Measurements from ENCODE around the gene XPO4. TPM values are rescaled to one million over a fixed set of nuclear protein-coding genes. Genes with fewer than 3 reads are reported as not detected.

XPO4 gene
- total and polyA plus RNA-seq, 2 of the 8 experiments (the other 6 are each of a cell fraction or from before 2014, with no cell fraction given) = 11.9 to 33.3 TPM

DNA sequence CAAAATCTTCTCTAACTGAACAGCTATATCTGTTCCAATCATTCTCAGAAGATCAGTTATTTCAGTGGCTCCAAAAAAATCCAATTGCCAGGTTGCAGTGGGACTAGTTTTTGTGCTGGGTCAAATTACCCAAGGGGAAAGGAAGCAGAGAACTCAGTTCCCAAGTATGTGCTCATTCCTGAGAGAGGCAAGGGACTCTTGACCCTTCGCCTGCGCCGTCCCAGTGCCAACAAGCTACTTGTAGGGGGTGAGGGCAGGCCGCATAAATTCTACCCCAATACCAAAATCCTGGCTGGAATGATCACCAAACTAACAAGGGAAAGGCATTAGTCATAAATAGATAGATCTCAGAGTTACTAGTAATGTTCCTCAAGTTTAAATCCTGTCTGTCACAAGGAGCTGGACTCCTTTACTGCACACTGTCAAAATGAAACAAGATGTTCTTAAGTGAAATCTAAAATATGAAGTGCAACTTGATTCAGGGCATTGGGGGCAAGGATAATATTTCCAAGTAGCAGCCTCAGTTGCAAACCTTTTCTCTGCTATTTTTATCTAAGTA is 50.6 kb downstream of the XPO4 start (continued):
- TF ChIP-seq, protein P1, sequence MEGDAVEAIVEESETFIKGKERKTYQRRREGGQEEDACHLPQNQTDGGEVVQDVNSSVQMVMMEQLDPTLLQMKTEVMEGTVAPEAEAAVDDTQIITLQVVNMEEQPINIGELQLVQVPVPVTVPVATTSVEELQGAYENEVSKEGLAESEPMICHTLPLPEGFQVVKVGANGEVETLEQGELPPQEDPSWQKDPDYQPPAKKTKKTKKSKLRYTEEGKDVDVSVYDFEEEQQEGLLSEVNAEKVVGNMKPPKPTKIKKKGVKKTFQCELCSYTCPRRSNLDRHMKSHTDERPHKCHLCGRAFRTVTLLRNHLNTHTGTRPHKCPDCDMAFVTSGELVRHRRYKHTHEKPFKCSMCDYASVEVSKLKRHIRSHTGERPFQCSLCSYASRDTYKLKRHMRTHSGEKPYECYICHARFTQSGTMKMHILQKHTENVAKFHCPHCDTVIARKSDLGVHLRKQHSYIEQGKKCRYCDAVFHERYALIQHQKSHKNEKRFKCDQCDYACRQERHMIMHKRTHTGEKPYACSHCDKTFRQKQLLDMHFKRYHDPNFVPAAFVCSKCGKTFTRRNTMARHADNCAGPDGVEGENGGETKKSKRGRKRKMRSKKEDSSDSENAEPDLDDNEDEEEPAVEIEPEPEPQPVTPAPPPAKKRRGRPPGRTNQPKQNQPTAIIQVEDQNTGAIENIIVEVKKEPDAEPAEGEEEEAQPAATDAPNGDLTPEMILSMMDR (IDR thresholded peaks at IDR 0.05; ENCODE audit: control extremely low read depth in 1 of 3, insufficient read depth in 1 of 3, low read depth in 1 of 3, low read length in 3 of 3) = no peak
- no peak for TF ChIP-seq RAD21 (IDR thresholded peaks at IDR 0.05 in 1 of 2, conservative IDR thresholded peaks at IDR 0.05 in 1 of 2; ENCODE audit: low read depth in 2 of 2, low read length in 2 of 2)
- TF ChIP-seq GTF2F1 (IDR thresholded peaks at IDR 0.05; ENCODE audit: borderline replicate concordance, low read depth, low read length) = no peak
- TF ChIP-seq SUZ12 (IDR thresholded peaks at IDR 0.05; ENCODE audit: low read length) = no peak
